ENCODE results near the gene NT5C. TPM values are rescaled to one million over a fixed set of nuclear protein-coding genes. Genes with fewer than 3 reads are reported as not detected.

The NT5C gene
- total and polyA plus RNA-seq, 4 donors = 13.6 to 27.2 (median 24.5) TPM

DNA sequence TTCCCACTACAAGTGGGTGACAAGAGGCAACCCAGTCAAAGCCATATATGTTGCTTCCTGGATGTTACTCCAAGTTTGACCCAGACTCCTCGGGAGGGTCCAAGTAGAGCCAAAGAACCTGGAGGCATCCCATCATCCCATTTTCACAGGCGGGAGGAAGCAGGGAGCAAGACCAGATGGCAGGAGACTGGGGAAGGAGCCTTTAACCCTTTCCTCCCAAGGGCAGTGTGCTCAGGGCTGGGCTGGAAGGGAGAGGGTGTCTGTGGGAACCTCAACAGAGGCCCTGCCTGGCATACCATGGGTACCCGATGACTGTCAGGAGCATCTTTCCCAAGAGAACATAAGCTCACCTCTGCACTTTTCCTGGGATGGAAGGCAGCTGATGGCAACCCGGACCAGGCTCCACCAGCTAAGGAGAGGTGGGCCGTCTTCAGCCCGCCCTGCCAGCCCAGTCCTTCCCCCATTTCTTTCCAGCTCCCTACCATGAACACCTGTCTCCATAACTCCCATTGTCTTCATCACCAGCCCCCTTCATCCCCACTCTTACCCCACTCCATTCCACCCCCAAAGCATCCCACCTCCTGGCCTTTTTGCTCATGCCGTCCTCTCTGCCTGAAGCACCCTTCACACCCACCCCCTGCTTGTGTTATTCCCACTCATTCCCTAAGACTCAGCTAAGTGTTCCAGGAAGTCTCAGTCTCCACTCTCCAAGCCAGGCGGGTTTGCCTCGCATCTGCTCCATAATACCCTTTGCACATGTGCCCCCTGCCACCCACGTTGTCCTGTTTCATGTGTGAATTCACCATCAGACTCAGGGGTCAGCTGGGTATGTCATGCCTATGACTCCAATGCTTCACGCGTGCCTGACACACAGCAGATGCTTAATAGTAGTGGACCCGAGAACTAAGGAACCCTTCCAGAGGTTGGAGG is 49.7 kb downstream of the NT5C start (continued):
- TF ChIP-seq, protein P1, sequence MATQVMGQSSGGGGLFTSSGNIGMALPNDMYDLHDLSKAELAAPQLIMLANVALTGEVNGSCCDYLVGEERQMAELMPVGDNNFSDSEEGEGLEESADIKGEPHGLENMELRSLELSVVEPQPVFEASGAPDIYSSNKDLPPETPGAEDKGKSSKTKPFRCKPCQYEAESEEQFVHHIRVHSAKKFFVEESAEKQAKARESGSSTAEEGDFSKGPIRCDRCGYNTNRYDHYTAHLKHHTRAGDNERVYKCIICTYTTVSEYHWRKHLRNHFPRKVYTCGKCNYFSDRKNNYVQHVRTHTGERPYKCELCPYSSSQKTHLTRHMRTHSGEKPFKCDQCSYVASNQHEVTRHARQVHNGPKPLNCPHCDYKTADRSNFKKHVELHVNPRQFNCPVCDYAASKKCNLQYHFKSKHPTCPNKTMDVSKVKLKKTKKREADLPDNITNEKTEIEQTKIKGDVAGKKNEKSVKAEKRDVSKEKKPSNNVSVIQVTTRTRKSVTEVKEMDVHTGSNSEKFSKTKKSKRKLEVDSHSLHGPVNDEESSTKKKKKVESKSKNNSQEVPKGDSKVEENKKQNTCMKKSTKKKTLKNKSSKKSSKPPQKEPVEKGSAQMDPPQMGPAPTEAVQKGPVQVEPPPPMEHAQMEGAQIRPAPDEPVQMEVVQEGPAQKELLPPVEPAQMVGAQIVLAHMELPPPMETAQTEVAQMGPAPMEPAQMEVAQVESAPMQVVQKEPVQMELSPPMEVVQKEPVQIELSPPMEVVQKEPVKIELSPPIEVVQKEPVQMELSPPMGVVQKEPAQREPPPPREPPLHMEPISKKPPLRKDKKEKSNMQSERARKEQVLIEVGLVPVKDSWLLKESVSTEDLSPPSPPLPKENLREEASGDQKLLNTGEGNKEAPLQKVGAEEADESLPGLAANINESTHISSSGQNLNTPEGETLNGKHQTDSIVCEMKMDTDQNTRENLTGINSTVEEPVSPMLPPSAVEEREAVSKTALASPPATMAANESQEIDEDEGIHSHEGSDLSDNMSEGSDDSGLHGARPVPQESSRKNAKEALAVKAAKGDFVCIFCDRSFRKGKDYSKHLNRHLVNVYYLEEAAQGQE (IDR thresholded peaks at IDR 0.05) = no peak
- no peak for TF ChIP-seq RXRA (IDR thresholded peaks at IDR 0.05)
- TF ChIP-seq SP1 (IDR thresholded peaks at IDR 0.05) = no peak
- no peak for TF ChIP-seq TAF1 (conservative IDR thresholded peaks at IDR 0.05)
- TF ChIP-seq FOXA1 (IDR thresholded peaks at IDR 0.05) = no peak
- no peak for TF ChIP-seq NR2F2 (IDR thresholded peaks at IDR 0.05)

Small RNA genes within 50 kb of the gene (small RNA-seq; reads per million reads assigned to genes)
- gene RF00019 = not detected

Other genes starting within 250 kb of the NT5C start
- 1 to 10 TPM in 1 of 2 donors, not detected in 1; 7.1 TPM for gene FADS6, start 238.1 kb downstream of the NT5C start, total RNA-seq
- gene FADS6, start 238.1 kb downstream of the NT5C start, polyA plus RNA-seq = 1 to 10 TPM; 2.1 to 4.2 TPM
- gene USH1G, start 208.5 kb downstream of the NT5C start, total RNA-seq = under 1 TPM in 1 of 2 donors, not detected in 1; under 0.01 TPM
- not detected for gene USH1G, start 208.5 kb downstream of the NT5C start, polyA plus RNA-seq
- not detected for gene OTOP2, start 207.5 kb downstream of the NT5C start, total RNA-seq
- not detected for gene OTOP2, start 207.5 kb downstream of the NT5C start, polyA plus RNA-seq
- gene OTOP3, start 195.8 kb downstream of the NT5C start, total RNA-seq = not detected
- not detected for gene OTOP3, start 195.8 kb downstream of the NT5C start, polyA plus RNA-seq
- 1 to 10 TPM; 2.7 to 6.2 TPM for gene HID1, start 159.0 kb downstream of the NT5C start, total RNA-seq
- 1 to 10 TPM; 3.5 to 3.8 TPM for gene HID1, start 159.0 kb downstream of the NT5C start, polyA plus RNA-seq
- gene CDR2L, start 144.1 kb downstream of the NT5C start, total RNA-seq = 1 to 10 TPM in 1 of 2 donors, under 1 TPM in 1; 0.70 to 1.5 TPM
- gene CDR2L, start 144.1 kb downstream of the NT5C start, polyA plus RNA-seq = 1 to 10 TPM in 1 of 2 donors, under 1 TPM in 1; 0.78 to 1.1 TPM
- 10 to 100 TPM; 20.5 to 29.9 TPM for gene MRPL58, start 119.1 kb downstream of the NT5C start, total RNA-seq
- gene MRPL58, start 119.1 kb downstream of the NT5C start, polyA plus RNA-seq = 10 to 100 TPM; 36.9 to 47.0 TPM
- 100 to 1,000 TPM; 102 to 128 TPM for gene ATP5PD, start 84.8 kb downstream of the NT5C start, total RNA-seq
- gene ATP5PD, start 84.8 kb downstream of the NT5C start, polyA plus RNA-seq = 100 to 1,000 TPM; 241 to 378 TPM
- gene KCTD2, start 84.5 kb downstream of the NT5C start, total RNA-seq = 1 to 10 TPM; 5.6 to 8.2 TPM
- 1 to 10 TPM; 2.4 to 7.1 TPM for gene KCTD2, start 84.5 kb downstream of the NT5C start, polyA plus RNA-seq
- 1 to 10 TPM; 3.0 to 4.5 TPM for gene SLC16A5, start 43.8 kb downstream of the NT5C start, total RNA-seq
- gene SLC16A5, start 43.8 kb downstream of the NT5C start, polyA plus RNA-seq = 1 to 10 TPM; 1.0 to 2.1 TPM
- gene ARMC7, start 21.8 kb downstream of the NT5C start, total RNA-seq = 1 to 10 TPM; 1.7 to 3.1 TPM
- 1 to 10 TPM; 4.3 to 6.6 TPM for gene ARMC7, start 21.8 kb downstream of the NT5C start, polyA plus RNA-seq
- 10 to 100 TPM; 20.5 to 47.8 TPM for gene JPT1, start 22.8 kb upstream of the NT5C start, total RNA-seq
- 10 to 100 TPM; 41.1 to 46.8 TPM for gene JPT1, start 22.8 kb upstream of the NT5C start, polyA plus RNA-seq
- gene SUMO2, start 51.2 kb upstream of the NT5C start, total RNA-seq = 10 to 100 TPM; 20.9 to 79.0 TPM
- gene SUMO2, start 51.2 kb upstream of the NT5C start, polyA plus RNA-seq = 100 to 1,000 TPM in 1 of 2 donors, 10 to 100 TPM in 1; 22.0 to 160 TPM
- 10 to 100 TPM; 27.9 to 36.3 TPM for gene NUP85, start 73.9 kb upstream of the NT5C start, total RNA-seq
- gene NUP85, start 73.9 kb upstream of the NT5C start, polyA plus RNA-seq = 10 to 100 TPM; 15.2 to 31.2 TPM
- gene GGA3, start 129.9 kb upstream of the NT5C start, total RNA-seq = 10 to 100 TPM in 1 of 2 donors, 1 to 10 TPM in 1; 8.8 to 17.3 TPM
- 1 to 10 TPM; 4.6 to 9.5 TPM for gene GGA3, start 129.9 kb upstream of the NT5C start, polyA plus RNA-seq
- 10 to 100 TPM; 24.1 to 33.0 TPM for gene MRPS7, start 130.1 kb upstream of the NT5C start, total RNA-seq
- 10 to 100 TPM; 45.8 to 58.9 TPM for gene MRPS7, start 130.1 kb upstream of the NT5C start, polyA plus RNA-seq
- 1 to 10 TPM; 6.2 to 8.6 TPM for gene MIF4GD, start 139.5 kb upstream of the NT5C start, total RNA-seq
- 10 to 100 TPM; 10.8 to 13.6 TPM for gene MIF4GD, start 139.5 kb upstream of the NT5C start, polyA plus RNA-seq
- gene SLC25A19, start 157.7 kb upstream of the NT5C start, total RNA-seq = 1 to 10 TPM; 8.0 to 9.5 TPM
- gene SLC25A19, start 157.7 kb upstream of the NT5C start, polyA plus RNA-seq = 1 to 10 TPM; 4.7 to 5.2 TPM

All from liver (tissue), 6 donors.